ENCODE results near the gene FOXC2.

FOXC2 gene

DNA sequence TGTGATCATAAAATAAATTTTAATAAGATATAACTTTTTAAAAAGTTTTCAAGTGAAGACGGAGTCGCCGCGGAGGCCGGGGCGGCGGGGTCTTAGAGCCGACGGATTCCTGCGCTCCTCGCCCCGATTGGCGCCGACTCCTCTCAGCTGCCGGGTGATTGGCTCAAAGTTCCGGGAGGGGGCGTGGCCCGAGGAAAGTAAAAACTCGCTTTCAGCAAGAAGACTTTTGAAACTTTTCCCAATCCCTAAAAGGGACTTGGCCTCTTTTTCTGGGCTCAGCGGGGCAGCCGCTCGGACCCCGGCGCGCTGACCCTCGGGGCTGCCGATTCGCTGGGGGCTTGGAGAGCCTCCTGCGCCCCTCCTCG lies at the start of gene FOXC2:
FOXC2 (plus strand) TSS at position 229 of the 365 bp plus-strand sequence. CDS start 507 bp downstream, outside the sequence.
- peak in 6 of 56 donors; percentile 2 to 21 (median 9) for DNase-seq

DNA sequence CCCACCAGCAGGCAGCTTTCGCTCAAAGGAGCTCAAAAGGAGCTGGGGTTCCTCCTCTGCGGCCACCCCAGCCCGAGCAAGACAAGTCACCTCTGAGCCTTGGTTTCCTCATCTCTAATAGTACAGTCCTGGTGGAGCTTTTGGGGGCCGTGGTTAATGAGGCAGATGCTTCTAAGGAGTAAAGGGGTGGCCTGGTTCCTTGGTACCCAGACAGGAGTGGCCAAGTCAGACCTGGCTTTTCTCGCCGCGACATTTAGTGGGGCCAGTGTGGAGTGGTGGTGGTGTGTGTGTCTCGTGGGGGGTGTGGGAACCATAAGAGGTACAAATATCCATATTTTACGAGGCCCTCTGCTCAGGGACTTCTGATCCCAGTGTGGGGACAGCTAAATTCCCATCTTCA lies 49.6 kb upstream of the FOXC2 start:
- no peak for DNase-seq

GRCh38 chr16:86517652-86518258 lies 48.9 kb upstream of the FOXC2 start:
- peak in 48 of 56 donors; percentile 3 to 79 (median 42) for DNase-seq

GRCh38 chr16:86519007-86519648 lies 47.5 kb upstream of the FOXC2 start:
- DNase-seq, result no peak

DNA sequence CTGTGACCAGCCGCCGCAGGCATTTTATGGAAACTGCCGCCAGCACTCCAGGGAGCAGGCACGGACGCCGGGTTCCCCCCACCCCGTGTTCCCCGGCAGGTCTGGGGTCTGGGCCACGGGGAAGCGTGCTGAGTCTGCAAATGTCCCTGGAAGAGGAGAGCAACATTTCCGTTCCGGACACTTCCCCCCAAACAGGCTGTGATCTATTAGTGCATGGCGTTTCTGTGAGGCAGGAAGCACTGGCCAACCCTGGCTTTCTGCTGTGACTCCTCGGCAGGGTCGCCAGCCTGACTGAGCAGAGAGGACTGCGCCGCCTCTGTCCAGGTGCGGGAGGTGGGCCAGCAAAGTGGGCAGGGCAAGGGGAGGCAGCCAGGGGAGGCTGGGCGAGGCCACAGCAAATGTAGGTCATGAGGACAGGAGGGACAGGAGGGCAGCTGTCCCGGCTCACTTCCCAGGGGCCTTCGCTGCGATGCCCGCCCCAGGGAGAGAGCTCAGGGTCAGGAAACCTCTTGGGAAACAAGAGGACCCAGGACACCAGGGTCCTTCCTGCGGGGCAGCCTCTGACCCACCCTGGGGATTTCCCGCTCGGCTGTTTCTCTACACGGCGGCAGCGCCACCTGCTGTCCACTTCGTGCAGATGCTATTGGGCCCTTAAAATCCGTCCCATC lies 46.8 kb upstream of the FOXC2 start:
- DNase-seq, result peak in 32 of 56 donors; percentile 2 to 70 (median 18)

DNA sequence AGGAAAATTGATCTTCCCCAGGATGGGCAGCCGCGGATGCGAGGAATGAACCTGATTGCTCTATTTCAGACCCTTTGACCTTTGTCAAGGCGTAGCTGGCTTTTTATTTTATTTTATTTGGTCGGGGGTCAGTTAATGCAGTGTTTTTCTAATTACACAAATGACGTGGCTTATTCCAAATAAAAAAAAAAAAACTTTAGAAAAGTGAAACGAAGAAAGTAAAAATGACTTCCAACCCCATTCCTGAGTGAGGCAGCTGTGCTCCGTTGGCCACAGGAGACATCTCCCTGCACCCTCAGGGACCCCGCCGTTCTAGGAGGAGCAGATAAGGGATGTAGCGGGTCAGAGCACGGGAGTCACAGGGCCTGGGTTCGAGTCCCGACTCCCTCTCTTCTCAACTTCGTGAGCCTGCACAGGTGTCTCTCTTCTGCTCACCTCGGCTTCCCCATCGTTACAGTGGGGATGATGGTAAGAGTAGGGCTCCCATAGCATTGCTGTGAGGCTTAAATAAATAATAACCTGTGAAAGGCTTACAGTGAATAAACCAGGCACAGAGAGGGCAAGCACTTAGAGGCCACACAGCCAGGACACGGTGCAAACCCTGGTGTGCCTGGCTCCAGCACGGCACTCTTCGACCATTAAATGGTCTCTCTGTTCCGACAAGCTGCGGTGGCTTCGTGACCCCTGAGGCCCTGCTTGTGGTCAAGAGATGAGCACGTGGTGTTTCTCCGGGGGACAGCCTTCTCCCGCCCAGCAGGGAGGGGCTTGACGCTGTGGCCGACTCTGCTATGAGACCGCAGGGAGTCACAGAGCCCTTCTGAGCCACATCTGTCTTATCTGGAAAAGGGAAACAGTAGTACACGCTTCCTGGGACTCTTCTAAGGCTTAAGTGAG lies 46.1 kb upstream of the FOXC2 start:
- DNase-seq, result no peak

- DNase-seq, result no peak
Observed at GRCh38 chr16:86521236-86522197, 45.1 kb upstream of the FOXC2 start.

- no peak for DNase-seq
Observed at GRCh38 chr16:86522634-86523033, 44.0 kb upstream of the FOXC2 start.

GRCh38 chr16:86523166-86523740 lies 43.4 kb upstream of the FOXC2 start:
- no peak for DNase-seq

DNA sequence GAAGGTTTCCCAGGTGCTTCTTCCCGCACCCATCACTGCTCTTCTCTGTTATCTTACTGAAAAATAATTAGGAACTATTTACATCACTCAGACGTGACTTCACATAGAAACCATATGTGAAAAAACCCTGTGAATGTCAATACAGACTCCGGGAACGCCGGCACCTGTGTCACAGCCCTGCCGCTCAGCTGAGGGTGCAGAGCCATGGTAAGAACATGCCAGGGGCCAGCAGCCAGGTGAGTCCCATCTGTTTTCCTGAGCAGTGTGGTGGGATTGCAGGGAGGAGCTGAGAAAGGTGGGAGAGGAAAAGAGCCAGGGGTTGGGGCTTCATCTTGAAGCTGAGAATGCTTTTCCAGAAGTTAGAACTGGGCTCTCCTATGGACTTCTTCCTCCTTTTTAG lies 42.6 kb upstream of the FOXC2 start:
- no peak for DNase-seq

GRCh38 chr16:86525696-86526095 lies 40.9 kb upstream of the FOXC2 start:
- DNase-seq, result no peak

DNA sequence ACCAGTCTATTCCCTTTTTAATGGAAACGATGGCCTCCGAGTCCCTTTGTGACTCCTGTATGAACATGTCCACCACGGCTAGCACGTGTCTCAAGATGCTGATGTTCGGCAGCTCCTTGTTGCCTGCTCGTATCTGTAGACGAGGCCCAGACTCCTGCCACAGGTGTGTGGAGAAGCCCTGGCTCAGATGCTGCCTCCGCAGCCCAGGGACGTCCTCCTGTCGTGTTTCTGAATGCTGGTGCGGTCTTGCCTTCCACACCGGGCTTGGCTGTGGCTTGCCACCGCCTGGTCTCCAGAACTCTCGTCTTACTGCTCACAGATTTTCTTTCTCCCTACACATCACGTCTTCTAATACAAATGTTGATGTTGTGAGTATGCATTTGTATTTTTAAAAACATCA lies 39.3 kb upstream of the FOXC2 start:
- DNase-seq, result no peak

GRCh38 chr16:86528061-86528929 lies 38.3 kb upstream of the FOXC2 start:
- DNase-seq, result no peak

DNA sequence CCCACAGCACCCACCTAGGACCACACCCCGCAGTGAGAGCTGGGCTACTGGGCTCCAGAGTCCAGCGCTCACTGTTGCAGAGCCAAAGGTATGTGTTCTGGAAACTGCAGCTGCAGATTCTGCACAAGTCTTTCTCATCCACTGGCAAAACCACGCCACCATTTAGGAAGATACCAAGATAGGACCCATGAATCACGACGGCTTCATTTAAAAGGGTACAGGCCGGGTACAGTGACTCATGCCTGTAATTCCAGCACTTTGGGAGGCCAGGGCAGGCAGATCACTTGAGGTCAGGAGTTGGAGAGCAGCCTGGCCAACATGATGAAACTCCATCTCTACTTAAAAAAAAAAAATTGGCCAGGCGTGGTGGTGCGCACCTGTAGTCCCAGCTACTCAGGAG lies 37.5 kb upstream of the FOXC2 start:
- no peak for DNase-seq

DNA sequence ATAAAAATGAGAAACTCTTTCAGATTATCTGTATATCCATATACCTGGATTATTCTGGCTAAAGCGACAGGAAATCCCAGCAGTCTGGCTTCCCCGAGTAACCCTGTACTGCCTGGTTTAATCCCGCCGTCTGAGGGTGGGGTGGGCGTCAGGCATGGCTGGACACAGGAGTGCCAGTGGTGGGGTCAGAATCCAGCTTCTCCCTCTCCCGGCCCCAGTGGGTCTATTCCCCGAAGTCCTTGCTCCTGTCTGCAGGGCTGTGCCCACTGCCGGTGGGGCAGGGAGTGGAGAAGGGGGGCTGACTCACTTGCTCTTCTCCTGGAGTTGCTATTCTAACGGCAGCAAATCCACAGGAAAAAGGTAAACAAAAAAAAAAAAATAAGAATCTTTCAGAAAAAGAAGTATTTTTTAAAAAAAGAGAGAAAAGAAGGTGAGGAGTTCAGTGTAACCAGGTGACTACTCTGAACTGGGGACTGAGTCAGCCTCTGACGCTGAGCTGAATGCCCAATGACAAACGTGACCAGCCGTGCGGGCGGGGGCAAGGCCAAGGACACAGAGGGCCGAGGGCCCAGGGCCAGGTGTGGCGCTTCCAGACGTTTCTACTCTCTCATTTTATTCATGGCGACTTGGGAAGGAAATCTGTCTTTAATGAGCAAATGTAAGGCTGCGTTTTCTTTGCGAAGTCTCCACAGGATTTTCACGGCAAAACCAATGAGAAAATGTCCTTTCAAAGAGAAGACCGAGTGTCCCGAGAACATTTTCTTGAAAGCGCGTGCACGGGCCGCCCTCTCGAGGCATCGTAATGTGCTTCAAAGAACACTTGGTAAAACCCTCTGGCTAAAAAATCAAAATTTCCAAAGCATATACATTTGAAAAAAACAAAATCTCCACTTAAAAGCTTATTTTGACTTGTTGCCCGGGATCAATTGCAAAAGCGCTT lies 36.1 kb upstream of the FOXC2 start:
- DNase-seq, result peak in 11 of 56 donors; percentile 7 to 47 (median 25)

GRCh38 chr16:86531191-86531545 lies 35.5 kb upstream of the FOXC2 start:
- DNase-seq, result peak; percentile 15 to 94 (median 76)

DNA sequence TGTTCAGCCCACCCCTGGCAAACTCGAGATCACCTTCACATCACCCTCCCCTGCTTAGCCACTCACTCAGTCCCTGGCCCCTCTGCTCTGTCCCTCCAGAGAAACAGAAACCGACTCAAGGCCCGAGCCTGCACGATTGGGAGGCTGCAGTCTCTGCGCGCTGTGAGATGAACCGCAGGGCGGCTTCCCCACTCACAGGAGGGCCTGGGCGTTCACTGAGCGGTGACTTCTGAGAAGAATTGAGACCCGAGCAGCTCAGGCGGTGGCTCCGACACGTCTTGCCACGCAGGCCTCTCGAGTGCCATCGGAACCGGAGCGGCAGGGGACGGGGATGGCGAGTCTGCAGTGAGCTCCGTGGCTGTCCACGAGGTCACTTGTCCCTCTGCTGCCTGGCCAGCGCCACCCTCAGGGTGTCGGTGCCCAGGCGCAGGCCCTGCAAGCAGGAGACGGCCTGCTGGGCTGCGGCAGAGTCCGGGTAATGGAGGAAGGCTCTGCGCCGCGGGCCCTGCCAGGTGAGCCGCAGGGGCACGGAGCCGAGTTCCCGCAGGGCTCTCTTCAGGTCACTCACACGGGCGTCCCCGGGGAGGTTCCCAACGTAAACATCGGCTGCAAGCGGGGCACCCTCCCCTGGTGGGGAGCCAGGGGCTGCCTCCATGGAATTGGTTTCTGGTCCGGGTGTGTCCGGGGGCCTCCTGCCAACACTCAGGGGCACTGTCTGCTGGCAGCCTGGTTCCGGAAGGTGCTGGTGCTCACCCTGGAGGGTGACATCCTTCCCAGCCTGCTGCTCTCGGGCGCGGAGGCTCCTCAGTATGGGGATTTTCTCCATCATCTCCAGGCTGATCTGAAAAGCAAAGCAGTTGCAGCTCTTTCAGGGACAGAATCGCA lies 34.7 kb upstream of the FOXC2 start:
- DNase-seq, result peak in 1 of 56 donors; percentile 24
